GM13977 (cell line): ENCODE results near the gene KRT9.
"Not testable (repeated sequence)": the region's sequence is repeated elsewhere in the genome, so short reads cannot be mapped to it uniquely, and the experiment has no call there.

Experiments
- DNase-seq: peaks from one replicate; pipeline ENCODE4 v3.0.0; 2012; ENCODE audit warnings: low spot score
- CTCF ChIP-seq: IDR thresholded peaks from 2 replicates; pipeline ENCODE4 v1.5.1; 2012; ENCODE audit warnings: mild to moderate bottlenecking, control low read depth; ENCODE audit not compliant: insufficient read depth; ENCODE audit errors: extremely low read depth, missing control alignments
- in situ Hi-C: fragments of 300-500 bp; cut with MboI; formaldehyde crosslinking; loops from one replicate; pipeline ENCODE4 v1.12.0; 2022; ENCODE audit warnings: low sequenced_read_pairs, low pct_unique_long_range_greater_than_20kb, mixed read lengths, inconsistent platforms; ENCODE audit not compliant: unreplicated experiment

Gene KRT9

GRCh38 chr17:41571561-41572434, at the start of gene KRT9:
TSS of gene KRT9 (minus strand) at chr17:41572059. CDS start at chr17:41571992, 67 bp downstream.
- no peak for TF ChIP-seq CTCF
- in situ Hi-C loops: no loop called here
- no peak for DNase-seq

DNA sequence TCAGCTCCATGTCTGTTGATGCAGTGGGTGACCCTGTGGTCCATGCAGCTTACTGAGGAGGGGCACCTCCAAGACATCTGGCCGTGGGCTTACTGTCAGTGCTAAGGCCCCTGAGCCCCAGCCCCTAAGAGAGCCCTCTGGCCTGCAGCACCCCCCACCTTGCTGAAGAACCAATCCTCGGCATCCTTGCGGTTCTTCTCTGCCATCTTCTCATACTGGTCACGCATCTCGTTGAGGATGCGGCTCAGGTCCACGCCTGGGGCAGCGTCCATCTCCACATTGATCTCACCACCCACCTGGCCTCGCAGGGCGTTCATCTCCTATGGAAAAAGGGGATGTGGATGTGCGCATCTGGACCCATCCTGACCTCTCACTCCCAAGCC, 49.6 kb upstream of the KRT9 start:
- in situ Hi-C loops: not testable (repeated sequence)

DNA sequence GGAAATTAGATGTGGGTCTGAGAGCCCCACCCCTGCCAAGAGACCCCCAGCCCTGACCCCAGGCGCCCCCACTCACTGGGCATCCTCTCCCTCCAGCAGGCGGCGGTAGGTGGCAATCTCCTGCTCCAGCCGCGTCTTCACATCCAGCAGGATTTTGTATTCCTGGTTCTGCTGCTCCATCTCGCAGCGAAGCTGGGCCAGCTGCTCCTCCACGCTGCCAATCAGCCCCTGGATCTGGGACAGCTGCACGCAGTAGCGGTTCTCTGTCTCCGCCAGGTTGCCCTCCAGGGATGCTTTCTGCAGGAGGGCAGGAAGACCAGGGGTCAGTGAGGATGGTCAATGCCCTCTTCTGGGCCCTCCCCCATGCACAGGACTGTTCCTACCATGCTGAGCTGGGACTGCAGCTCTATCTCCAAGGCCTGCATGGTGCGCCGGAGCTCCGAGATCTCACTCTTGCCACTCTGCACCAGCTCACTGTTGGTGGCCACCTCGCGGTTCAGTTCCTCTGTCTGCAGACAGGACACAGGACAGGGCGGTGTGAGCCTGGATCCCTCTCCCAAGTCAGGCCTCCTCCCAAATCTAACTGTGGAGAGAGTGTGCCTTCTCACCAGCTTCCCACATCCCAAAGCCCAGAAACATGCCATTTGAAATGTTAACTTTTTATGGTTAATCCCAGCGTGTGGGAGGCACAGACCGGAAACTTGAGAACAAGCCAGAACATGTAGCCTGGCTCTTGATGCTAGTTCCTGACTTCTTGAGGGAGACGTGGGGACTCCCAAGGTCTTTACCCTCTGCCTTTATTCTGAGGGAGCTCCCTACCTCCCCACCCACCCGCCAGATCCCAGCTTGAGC, 49.0 kb upstream of the KRT9 start:
- DNase-seq: no peak
- TF ChIP-seq CTCF: no peak
- in situ Hi-C loops: no loop called here

More for the DNA sequence above, 49.6 kb upstream of the KRT9 start:
- not testable (repeated sequence) for DNase-seq

DNA sequence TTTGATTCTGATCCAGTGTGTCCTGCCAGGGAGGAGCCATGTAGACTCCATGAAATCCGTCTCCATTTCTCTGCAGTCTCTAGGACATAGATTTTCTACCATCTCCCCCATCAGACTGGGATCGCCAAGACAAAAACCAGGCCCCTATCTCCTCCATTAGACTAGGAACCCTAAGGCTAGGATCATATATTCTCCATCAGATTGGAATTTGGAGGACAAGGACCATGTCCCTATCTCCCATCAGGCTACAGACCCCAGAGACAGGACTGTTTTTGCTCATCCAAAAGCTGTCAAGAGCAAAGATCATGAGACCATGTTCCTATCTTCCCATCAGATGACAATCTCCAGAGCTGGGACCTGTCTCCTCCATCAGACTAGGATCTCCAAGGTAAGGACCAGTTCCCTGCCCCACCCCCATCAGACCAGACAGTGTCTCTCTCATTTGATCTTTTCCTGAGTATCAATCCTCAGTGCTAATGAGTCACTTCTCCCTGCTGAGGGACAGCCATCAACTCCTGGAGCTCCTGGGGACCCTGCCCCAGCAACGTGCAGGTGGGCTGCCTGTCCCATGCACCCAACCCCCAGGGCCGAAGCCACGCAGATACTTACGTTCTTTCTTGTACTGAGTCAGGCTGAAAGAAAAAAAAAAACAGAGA, 48.2 kb upstream of the KRT9 start:
- DNase-seq, in situ Hi-C loops: not testable (repeated sequence)

DNA sequence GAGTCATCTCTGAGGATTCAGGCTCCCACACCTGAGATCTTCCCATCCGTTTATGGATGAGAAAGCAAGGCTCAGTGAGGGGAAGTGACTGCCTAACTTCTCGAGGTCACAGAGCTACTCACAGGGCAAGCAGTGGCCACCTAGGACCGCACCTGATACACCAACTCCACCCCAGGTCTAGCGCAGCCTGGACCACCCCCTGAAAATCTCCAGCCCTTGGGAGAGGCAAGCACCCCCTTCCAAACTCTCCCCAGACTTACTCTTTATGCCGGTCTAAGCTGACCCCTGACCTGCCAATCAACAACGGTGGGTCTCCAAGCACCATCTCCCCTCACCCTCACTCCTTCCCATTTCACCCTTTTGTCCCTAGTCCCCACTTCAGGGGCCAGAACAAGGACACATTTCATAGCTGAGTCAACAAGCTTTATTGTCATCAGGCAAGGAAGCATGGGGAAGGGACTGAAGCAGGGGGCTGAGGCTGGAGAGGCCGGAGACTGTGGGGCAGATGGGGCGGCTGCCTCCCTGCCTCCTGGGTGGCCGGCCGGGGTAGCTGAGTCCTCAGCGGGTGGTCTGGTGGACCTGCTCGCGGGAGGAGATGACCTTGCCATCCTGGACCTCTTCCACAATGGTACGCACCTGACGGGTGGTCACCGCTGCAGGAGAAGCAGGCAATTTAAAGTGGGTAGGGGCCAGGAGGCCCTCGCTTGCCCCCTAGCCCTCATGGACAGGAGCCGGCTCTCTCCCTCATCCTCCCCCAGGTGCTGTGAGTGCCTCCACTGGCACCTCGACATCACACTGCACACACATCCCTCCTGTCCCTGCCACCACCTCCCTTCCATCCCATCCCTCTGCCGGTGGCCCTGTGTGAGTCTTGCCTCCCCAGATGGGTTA, 47.4 kb upstream of the KRT9 start:
- TF ChIP-seq CTCF: no peak
- DNase-seq: no peak
- in situ Hi-C loops: no loop called here

DNA sequence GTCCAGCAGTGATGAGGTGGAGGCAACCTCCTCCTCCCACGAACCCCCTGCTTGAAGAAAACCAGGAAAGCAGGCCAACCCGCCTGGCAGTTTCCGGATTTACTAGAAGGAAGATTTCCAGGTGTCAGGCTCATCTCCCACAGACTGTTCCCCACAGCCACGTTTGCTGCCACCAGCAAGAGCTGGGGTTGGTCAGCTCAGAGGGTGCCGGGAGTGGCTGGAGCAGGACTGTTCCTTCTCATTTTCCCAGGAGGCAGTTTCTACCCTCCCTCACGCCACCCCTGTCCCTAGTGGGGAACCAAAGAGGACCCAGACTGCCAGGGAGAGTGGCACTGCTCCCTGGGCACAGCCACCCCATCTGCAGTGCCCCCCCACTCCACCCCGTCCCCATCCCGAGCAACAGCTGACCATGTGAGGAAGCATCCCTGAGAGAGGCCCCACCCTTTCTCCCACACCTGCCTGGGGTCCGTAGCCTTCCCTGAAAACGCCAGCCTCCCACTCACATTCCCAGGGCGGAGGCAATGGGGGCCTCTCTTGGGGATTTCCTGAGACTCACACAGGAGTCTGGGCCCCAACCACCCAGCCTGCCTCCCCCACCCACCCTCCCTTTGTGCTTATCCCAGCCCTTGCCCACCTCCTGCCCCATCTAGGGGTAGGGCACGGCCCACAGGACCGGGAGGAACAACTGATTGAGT, 46.6 kb upstream of the KRT9 start:
- DNase-seq: no peak
- in situ Hi-C loops: no loop called here
- TF ChIP-seq CTCF: no peak
